ENCODE data around the gene ERAP2.
"Not testable (repeated sequence)": the region's sequence is repeated elsewhere in the genome, so short reads cannot be mapped to it uniquely, and the experiment has no call there.

ERAP2 gene

GRCh38 chr5:96896276-96896675, 20.0 kb downstream of the ERAP2 start:
- DNase-seq (ENCODE audit: low read depth, low spot score) = no peak

- no peak for DNase-seq (ENCODE audit: low read depth, low spot score)
These were observed 20.5 kb downstream of the ERAP2 start for GRCh38 chr5:96896806-96897205.

- DNase-seq (ENCODE audit: low read depth, low spot score) = no peak
These were observed 25.1 kb downstream of the ERAP2 start for GRCh38 chr5:96901384-96901783.

- DNase-seq (ENCODE audit: low read depth, low spot score) = no peak
These were observed 25.5 kb downstream of the ERAP2 start for GRCh38 chr5:96901841-96902240.

- DNase-seq (ENCODE audit: low read depth, low spot score) = no peak
These were observed 26.6 kb downstream of the ERAP2 start for GRCh38 chr5:96902876-96903275.

GRCh38 chr5:96903300-96903699, 27.0 kb downstream of the ERAP2 start:
- DNase-seq (ENCODE audit: low read depth, low spot score) = no peak

- no peak for DNase-seq (ENCODE audit: low read depth, low spot score)
These were observed 28.0 kb downstream of the ERAP2 start for GRCh38 chr5:96904054-96904931.

GRCh38 chr5:96905864-96906263, 29.6 kb downstream of the ERAP2 start:
- no peak for DNase-seq (ENCODE audit: low read depth, low spot score)

GRCh38 chr5:96909003-96909402, 32.7 kb downstream of the ERAP2 start:
- no peak for DNase-seq (ENCODE audit: low read depth, low spot score)

GRCh38 chr5:96909435-96909834, 33.1 kb downstream of the ERAP2 start:
- DNase-seq (ENCODE audit: low read depth, low spot score) = no peak

GRCh38 chr5:96911139-96911538, 34.8 kb downstream of the ERAP2 start:
- no peak for DNase-seq (ENCODE audit: low read depth, low spot score)

GRCh38 chr5:96913233-96913632, 36.9 kb downstream of the ERAP2 start:
- DNase-seq (ENCODE audit: low read depth, low spot score) = no peak

- no peak for DNase-seq (ENCODE audit: low read depth, low spot score)
These were observed 43.5 kb downstream of the ERAP2 start for GRCh38 chr5:96919754-96920197.

GRCh38 chr5:96920744-96921355, 44.5 kb downstream of the ERAP2 start:
- no peak for DNase-seq (ENCODE audit: low read depth, low spot score)

- no peak for DNase-seq (ENCODE audit: low read depth, low spot score)
These were observed 46.4 kb downstream of the ERAP2 start for GRCh38 chr5:96922499-96923244.

- DNase-seq (ENCODE audit: low read depth, low spot score) = peak; percentile 50
These were observed 47.7 kb downstream of the ERAP2 start for GRCh38 chr5:96924016-96924443.

- DNase-seq (ENCODE audit: low read depth, low spot score) = no peak
These were observed 50.0 kb downstream of the ERAP2 start for GRCh38 chr5:96926276-96926675.

GRCh38 chr5:96927008-96927407, 50.7 kb downstream of the ERAP2 start:
- no peak for DNase-seq (ENCODE audit: low read depth, low spot score)

GRCh38 chr5:96928931-96929708, 52.8 kb downstream of the ERAP2 start:
- DNase-seq (ENCODE audit: low read depth, low spot score) = no peak

- no peak for DNase-seq (ENCODE audit: low read depth, low spot score)
These were observed 53.8 kb downstream of the ERAP2 start for GRCh38 chr5:96930058-96930457.

- no peak for DNase-seq (ENCODE audit: low read depth, low spot score)
These were observed 54.3 kb downstream of the ERAP2 start for GRCh38 chr5:96930589-96930988.

GRCh38 chr5:96931037-96931436, 54.7 kb downstream of the ERAP2 start:
- DNase-seq (ENCODE audit: low read depth, low spot score) = not testable (repeated sequence)

Data from brain pericyte (primary cell).